HG03025 (cell line): ENCODE data around the gene C2CD2.

Source experiments
- ATAC-seq: cut with Tn5 transposase; IDR thresholded peaks from one replicate; pipeline ENCODE4 v1.9.1; 2021; ENCODE audit warnings: mild to moderate bottlenecking, moderate library complexity; ENCODE audit not compliant: unreplicated experiment, low FRiP score

Gene C2CD2

GRCh38 chr21:41975391-41976272, 21.8 kb upstream of the C2CD2 start:
- ATAC-seq, result no peak

DNA sequence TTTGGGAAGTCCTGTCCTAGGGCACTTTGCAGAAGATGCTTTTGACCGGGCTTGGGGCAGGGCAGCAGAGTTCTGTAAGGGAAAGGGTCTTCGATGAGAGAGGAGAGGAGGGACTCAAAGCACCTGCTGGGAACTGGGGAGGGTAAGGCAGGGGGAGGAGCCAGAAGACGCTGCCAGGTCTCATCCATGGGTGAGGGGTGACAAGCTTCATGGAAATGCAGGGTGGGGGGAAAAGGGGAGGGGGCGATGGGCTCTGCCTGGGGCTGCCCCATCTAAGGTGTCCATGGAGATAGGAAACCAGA, 20.9 kb upstream of the C2CD2 start:
- ATAC-seq, result no peak

- no peak for ATAC-seq
These were observed 20.3 kb upstream of the C2CD2 start for GRCh38 chr21:41973861-41974751.

GRCh38 chr21:41973427-41973831, 19.6 kb upstream of the C2CD2 start:
- no peak for ATAC-seq

DNA sequence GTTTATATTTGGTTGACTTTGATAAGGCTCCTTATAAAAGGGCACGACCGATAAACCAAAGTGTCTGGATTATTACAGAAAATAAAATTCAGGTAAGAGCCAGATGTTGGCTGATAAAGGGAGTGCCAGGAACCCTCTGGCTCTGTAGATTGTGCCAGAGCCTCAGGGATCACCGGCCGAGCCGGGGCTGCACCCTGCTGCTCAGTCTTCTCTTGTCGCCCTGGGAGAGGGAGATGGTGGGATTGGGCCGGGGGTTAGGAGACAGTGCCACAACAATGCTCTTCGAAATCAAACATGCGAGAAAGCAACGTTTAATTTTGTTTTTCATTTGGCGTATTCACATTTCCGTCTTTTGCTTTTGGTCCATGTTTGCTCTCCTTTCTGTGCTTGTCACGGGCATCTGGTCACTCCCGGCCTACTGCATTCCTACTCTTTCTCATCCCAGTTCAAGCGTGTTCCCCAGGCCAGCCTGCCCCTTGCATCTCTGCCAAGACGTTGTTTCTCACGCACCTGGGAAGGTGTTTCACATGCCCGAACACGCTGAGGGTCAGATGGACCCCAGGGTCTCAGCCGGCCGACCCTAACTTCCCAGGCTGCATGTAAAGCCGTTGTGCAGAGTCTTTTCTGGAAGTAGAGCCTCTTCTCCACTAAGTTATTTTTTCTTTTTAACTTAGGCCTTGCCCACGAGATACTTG, 18.8 kb upstream of the C2CD2 start:
- no peak for ATAC-seq

DNA sequence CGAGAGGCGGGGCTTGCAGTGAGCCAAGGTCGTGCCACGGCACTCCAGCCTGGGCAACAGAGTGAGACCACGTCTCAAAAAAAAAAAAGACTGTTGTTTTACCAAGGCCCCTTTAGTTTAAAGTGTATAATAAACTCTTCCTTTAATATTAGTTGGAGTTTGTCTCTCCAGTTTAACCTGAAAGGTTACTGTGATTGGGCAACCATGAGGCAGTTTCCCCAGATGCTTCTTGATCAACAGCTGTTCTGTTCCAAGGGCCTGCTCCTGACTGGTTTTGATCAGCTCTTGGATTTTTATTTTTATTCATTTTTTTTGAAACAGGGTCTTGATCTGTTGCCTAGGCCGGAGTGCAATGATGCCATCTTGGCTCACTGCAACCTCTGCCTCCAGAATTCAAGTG, 18.1 kb upstream of the C2CD2 start:
- no peak for ATAC-seq

DNA sequence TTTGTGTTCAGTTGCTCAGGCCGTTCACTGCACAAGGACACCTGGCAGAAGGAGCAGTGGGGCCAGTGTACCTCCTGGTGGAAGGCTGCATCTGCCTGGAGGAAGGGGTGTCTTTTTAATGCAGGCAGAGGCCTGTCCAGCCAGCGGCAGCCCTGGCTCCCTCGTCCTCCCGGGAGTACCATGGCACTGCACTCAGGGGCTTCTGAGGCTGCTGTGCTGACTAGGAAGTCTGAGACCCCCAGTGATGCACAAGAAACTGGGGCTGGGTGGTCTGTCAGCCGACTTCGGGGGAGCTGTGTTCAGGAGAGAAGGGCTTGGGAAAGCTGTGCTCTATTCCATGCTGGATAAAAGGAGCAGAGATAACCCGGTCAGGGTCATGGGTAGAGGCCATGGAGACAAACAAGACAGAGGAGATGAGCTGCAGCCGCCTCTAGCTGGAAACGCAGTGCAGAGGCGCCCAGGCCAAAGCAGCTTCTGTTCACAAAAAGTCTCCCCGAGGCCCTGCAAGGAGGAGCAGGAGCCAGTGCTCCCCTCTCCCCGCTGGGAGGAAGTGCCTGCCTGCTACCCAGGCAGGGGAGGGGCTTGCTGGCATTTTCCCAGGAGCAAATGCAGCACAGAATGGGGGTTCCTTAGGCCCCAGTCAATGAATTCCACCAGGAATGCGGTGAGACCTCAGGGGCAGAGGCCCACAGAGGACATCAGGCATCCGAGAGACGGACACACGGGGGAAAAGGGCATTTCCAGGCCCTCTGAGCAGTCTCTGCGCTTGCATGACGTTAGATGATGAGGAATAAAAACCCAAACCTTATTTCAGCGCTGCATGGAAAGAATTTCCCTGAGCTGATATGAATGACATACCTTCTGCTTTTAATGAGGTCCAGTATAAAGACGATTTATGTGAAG, 17.2 kb upstream of the C2CD2 start:
- ATAC-seq, result no peak

DNA sequence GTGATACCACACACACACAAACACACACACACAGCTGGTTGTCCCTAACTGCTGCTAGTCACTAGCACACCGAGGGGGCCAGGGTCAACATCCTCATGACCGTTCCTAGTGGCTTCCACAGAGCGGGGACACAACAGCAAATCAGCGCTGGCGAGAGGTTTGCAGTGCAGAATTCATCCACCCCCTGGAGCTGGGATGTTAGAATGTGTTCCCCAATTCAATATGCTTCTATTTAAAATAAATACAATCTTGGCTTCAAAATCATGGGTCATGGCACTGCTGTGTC, 16.2 kb upstream of the C2CD2 start:
- no peak for ATAC-seq

- no peak for ATAC-seq
These were observed 13.9 kb upstream of the C2CD2 start for GRCh38 chr21:41967708-41968107.

DNA sequence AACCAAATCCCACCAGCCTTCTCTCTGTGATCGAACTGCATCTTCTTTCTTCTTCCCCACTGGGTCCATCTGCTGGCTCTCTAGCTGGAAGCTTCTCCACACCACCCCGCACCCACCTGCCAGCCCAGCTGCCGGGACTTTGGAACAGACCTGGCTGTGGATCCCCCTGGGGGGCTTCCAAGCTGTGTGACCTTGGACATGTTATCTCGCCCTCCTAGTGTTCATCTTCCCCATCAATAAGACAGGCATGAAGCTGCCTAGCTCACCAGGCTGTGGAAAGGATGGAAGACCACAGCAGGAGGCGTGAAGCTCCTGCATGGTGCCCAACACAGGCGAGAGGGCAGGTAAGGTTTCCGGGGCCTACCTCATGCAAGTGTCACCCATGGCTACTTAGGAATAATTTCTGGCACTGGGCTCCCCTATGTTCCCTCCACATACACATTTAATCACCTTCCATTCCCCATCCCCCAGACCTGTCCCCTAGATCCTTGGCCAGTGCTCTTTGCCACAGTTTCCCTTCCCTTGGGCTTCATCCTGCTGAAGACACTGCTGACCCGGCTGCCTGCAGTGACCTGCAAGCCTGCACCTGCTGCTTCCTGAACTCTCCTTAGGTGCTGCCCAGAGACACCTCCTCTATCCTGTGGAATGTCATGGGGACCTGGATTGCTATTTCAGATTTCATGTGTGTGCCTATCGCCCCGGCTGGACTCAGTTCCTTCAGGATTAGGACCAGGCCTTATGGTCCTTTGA, 13.2 kb upstream of the C2CD2 start:
- ATAC-seq, result no peak

- no peak for ATAC-seq
These were observed 12.4 kb upstream of the C2CD2 start for GRCh38 chr21:41966041-41966833.

- no peak for ATAC-seq
These were observed 11.7 kb upstream of the C2CD2 start for GRCh38 chr21:41965461-41966013.

DNA sequence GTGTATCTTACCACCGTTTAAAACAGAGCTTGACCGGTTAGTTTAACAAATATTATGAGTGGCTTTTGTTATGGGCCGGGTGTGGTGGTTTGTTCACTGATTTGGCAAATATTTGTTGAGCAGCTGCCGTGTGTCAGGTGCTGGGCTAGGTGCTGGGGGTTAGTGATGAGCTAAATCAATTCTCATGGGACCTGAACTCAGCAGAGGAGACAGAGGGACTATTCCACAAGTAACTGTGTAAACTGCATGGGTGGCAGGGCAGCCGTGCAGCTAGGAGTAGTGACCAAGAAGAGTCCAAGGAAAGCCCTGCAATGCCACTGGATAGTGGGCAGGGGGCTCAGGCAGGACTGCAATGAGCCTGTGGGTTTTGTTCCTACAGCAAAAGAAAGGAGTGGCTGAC, 11.2 kb upstream of the C2CD2 start:
- ATAC-seq, result no peak

DNA sequence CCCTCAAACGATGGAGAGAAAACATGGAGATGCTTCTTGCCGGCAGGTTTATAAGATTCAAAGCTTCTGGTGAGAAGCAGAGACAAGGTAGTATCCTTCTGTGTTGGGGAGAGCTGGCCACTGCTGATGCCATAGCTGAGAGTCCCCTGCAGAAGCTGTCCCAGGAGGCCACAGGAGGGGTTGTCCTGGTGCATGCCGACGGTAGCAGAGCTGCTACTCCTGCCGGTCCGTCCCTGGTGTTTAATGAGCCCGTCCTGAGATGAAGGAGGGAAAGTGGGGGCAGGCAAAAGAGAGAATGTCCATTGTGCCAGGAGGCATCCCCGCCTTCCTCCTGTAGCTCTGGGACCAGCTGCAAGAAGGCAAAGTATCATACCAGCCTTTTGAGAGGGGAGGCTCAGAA, 10.4 kb upstream of the C2CD2 start:
- no peak for ATAC-seq

DNA sequence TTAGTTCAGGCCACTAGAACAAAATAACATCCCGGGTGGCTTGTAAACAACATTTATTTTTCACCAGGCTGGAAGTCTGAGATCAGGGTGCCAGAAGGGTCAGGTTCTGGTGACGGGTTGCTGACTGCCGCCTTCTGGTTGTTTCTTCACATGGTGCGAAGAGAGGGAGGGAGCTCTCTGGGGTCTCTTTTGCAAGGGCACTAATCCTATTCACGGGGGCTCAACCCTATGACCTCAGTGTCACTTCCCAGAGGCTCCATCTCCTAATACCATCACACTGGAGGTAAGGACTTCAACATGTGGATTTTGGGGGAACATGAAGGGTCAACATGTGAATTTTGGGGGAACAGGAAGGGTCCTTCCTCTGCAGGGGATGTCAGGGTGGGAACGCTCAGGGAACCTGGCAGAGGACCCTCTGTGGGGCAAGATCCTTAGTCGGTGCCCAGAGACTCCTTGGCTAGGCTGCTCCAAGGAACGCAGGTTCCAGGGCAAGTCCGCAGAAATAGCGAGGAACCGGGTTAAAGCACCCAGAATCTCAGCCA, 8.7 kb upstream of the C2CD2 start:
- no peak for ATAC-seq

GRCh38 chr21:41961753-41962152, 7.9 kb upstream of the C2CD2 start:
- no peak for ATAC-seq

GRCh38 chr21:41961282-41961701, 7.5 kb upstream of the C2CD2 start:
- no peak for ATAC-seq

DNA sequence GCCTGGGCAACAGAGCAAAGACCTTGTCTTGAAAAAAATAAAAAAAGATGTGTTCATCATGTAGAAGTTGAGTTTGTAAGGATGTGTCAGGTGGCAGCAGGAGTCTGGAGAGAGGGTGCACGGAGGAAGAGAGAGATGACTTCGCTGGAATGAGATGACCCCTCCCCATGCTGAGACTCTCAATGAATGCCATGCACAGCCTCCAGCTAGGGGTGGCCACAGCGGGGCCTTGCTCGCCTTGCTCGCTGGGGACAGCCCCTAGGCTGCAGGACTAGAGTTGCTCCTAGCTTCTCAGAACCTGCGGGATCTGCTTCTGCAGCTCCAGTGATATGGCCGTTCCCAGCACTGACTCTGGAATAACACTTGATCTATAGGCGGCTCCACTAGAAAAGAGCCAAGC, 6.6 kb upstream of the C2CD2 start:
- no peak for ATAC-seq
